Endodermal cell (in vitro differentiated cells): ENCODE measurements around the gene NPAS4. TPM values are rescaled to one million over a fixed set of nuclear protein-coding genes. Genes with fewer than 3 reads are reported as not detected.
A peak's percentile ranks its signal among the peaks of the same experiment; 100 is the strongest.

Experiments used
- DNase-seq: peaks from one replicate; pipeline ENCODE4 v3.0.0-alpha.2; 2017
- H3K27ac ChIP-seq: 2 replicates; pipeline ENCODE4 v1.5.1; 2013; ENCODE audit warnings: mild to moderate bottlenecking, low read depth, low read length, moderate library complexity
- H3K27me3 ChIP-seq: 2 replicates; pipeline ENCODE4 v1.6.1; 2013; ENCODE audit warnings: mild to moderate bottlenecking, low read length, moderate library complexity; ENCODE audit not compliant: insufficient read depth, control insufficient read depth, poor library complexity, severe bottlenecking
- H3K36me3 ChIP-seq: 2 replicates; pipeline ENCODE4 v1.7.0; 2013; ENCODE audit warnings: mild to moderate bottlenecking, low read length, moderate library complexity; ENCODE audit not compliant: control insufficient read depth, insufficient read depth
- H3K4me1 ChIP-seq: one replicate; pipeline ENCODE4 v1.7.0; 2013; ENCODE audit warnings: low read length; ENCODE audit not compliant: control insufficient read depth, insufficient read depth
- H3K4me3 ChIP-seq: 2 replicates; pipeline ENCODE4 v1.5.1; 2013; ENCODE audit warnings: mild to moderate bottlenecking, low read length, moderate library complexity
- H3K9ac ChIP-seq: 2 replicates; pipeline ENCODE4 v1.6.1; 2013; ENCODE audit warnings: mild to moderate bottlenecking, low read length, moderate library complexity; ENCODE audit not compliant: poor library complexity, severe bottlenecking; ENCODE audit errors: extremely low read depth
- H3K9me3 ChIP-seq: 2 replicates; pipeline ENCODE4 v1.6.1; 2013; ENCODE audit warnings: mild to moderate bottlenecking, low read length, moderate library complexity; ENCODE audit not compliant: control insufficient read depth
- H3K27ac Mint-ChIP-seq: 2 replicates; pipeline ENCODE4 v1.8.0; 2020; ENCODE audit warnings: mixed read lengths
- H3K27me3 Mint-ChIP-seq: 2 replicates; pipeline ENCODE4 v1.8.0; 2021; ENCODE audit warnings: mild to moderate bottlenecking, mixed read lengths; ENCODE audit not compliant: insufficient read depth
- H3K36me3 Mint-ChIP-seq: 2 replicates; pipeline ENCODE4 v1.8.0; 2020; ENCODE audit warnings: low read depth, mixed read lengths
- H3K4me1 Mint-ChIP-seq: 2 replicates; pipeline ENCODE4 v1.8.0; 2020; ENCODE audit warnings: mixed read lengths
- H3K4me3 Mint-ChIP-seq: 2 replicates; pipeline ENCODE4 v1.8.0; 2020; ENCODE audit warnings: mild to moderate bottlenecking, moderate library complexity, mixed read lengths
- H3K9me3 Mint-ChIP-seq: 2 replicates; pipeline ENCODE4 v1.8.0; 2020; ENCODE audit warnings: mild to moderate bottlenecking, mixed read lengths
- WGBS, 2 experiments: methylation state at CpG; one replicate each; pipeline versions ENCODE4 v1.1.5 to v1.1.7; 2013; ENCODE audit warnings: missing lambda C conversion rate in 2 of 2, mixed read lengths in 1 of 2; ENCODE audit not compliant: insufficient coverage in 1 of 2, insufficient read length in 1 of 2; 5-methylcytosine and 5-hydroxymethylcytosine counted together
- total RNA-seq, 2 donors: library from RNA; stranded (reverse); fragmentation: NEBNext Ultra II Directional in 1 of 2; extraction: Animal tissue kit (Norgen Biotek cat#: 25700) in 1 of 2; gene quantifications; 2 replicates in 1 of 2; 3 replicates in 1 of 2; pipeline ENCODE4 v1.2.1, GENCODE V29; 2021
- TF ChIP-seq, protein P1 (sequence below): fragments of 200-600 bp; sonication (generic); conservative IDR thresholded peaks from 2 replicates; pipeline ENCODE4 v1.5.0; 2021; ENCODE audit warnings: antibody characterized with exemption, mild to moderate bottlenecking

NPAS4 gene
- total RNA-seq, 2 donors from 2014 or later = not detected

DNA sequence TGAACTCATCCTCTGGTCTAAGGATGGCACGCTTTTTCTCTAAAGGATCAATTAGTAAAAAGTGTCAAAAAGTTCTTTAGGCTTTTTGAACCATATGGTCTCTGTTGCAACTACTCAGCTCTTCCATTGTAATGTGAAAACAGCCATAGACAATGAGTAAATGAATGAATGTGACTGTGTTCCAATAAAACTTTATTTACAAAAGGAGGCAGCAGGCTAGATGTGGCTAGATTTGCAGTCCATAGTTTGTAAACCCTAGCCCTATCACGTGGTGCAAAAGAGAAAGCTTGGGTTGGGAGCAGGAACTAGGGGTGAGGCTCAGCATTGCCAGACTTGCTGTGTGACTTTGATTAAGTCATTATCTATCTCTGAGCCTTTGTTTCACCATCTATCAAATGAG lies 5.4 kb upstream of the NPAS4 start:
- WGBS, 2 experiments = 82 to 87% methylated on average over 2 of the region's 2 CpGs
- TF ChIP-seq, protein P1, sequence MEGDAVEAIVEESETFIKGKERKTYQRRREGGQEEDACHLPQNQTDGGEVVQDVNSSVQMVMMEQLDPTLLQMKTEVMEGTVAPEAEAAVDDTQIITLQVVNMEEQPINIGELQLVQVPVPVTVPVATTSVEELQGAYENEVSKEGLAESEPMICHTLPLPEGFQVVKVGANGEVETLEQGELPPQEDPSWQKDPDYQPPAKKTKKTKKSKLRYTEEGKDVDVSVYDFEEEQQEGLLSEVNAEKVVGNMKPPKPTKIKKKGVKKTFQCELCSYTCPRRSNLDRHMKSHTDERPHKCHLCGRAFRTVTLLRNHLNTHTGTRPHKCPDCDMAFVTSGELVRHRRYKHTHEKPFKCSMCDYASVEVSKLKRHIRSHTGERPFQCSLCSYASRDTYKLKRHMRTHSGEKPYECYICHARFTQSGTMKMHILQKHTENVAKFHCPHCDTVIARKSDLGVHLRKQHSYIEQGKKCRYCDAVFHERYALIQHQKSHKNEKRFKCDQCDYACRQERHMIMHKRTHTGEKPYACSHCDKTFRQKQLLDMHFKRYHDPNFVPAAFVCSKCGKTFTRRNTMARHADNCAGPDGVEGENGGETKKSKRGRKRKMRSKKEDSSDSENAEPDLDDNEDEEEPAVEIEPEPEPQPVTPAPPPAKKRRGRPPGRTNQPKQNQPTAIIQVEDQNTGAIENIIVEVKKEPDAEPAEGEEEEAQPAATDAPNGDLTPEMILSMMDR = no peak
- Mint-ChIP-seq H3K36me3 (no peaks in the 10 kb centered on the region), H3K27me3 (peaks cover 68% of the 10 kb centered on the region), H3K4me3 (no peak overlapping the region), H3K27ac (no peak overlapping the region), H3K9me3 (no peaks in the 10 kb centered on the region), H3K4me1 (peaks cover 2% of the 10 kb centered on the region)
- Histone ChIP-seq H3K27ac (no peak overlapping the region), H3K27me3 (peaks cover 32% of the 10 kb centered on the region), H3K9me3 (no peaks in the 10 kb centered on the region), H3K4me3 (no peak overlapping the region), H3K36me3 (no peaks in the 10 kb centered on the region), H3K9ac (no peak overlapping the region), H3K4me1 (no peaks in the 10 kb centered on the region)
- DNase-seq = no peak

DNA sequence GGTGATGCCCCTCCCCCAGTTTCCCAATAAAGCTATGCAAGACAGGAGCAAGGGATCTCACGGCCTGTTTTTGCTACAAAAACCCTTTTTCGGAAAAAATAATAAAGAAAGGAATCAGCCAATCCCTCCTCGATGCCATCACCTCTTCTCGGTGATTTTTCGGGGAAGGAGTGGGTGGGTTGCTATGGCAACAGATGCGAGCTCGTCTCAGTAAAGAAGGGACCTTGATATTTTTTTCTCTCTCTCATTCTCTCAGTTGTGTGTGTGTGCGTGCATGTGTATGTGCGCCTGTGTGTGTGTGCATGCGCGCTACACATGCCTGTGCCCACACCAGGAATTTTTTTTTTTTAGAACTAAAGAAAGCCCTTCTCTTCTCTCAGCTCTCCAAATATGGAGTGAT lies 3.8 kb upstream of the NPAS4 start:
- peaks cover 4% of the 10 kb centered on the region for H3K4me1 ChIP-seq
- H3K4me3 ChIP-seq = no peak overlapping the region
- H3K9me3 Mint-ChIP-seq = no peaks in the 10 kb centered on the region
- no peak overlapping the region for H3K27ac Mint-ChIP-seq
- H3K36me3 Mint-ChIP-seq = no peaks in the 10 kb centered on the region
- no peak overlapping the region for H3K9ac ChIP-seq
- peaks cover 43% of the 10 kb centered on the region for H3K27me3 ChIP-seq
- H3K4me3 Mint-ChIP-seq = no peak overlapping the region
- no peaks in the 10 kb centered on the region for H3K36me3 ChIP-seq
- H3K27me3 Mint-ChIP-seq = peaks cover 73% of the 10 kb centered on the region
- peaks cover 4% of the 10 kb centered on the region for H3K4me1 Mint-ChIP-seq
- no peaks in the 10 kb centered on the region for H3K9me3 ChIP-seq
- TF ChIP-seq, protein P1 = no peak
- DNase-seq = no peak
- 77 to 80% methylated on average over 4 to 7 of the region's 11 CpGs for WGBS, 2 experiments
- H3K27ac ChIP-seq = no peak overlapping the region

DNA sequence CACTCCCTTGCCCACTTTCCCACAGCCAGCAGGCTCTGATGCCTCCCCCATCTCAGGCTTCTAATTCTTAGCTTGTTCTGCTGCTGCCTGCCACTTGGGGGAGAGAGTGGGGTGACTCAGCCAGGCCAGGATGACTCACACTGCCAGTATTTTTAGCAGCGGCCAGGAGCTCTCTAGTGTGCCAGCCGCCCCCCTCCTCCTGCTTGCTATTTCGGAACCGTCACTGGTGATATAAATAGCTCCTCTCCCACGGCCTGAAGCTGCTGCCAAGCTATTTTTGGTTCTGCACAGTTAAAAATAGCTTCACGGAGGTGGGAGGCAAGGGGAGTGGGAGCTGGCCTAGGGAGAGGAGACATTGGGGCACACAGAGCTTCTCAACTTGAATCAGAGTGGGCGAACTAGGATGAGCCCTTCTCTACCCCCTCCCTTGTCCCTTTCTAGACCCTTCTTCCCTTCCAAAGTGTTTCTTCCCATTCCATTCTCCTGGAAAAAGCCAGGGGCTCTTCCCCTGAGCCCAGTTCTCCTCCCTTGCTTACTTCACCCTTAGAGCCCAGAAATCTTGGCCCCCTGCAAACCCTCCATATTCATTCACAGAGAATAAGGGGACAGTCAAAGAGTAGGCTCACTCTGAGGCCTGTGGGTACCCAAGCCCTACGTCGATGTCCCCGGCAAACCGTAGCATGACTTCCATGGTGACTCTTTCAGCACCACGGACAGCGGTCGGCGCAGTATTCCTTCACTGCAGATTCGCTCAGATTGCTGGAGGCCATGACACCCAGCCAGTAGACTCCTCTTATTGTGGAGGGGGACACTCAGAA lies 2.5 kb upstream of the NPAS4 start:
- Mint-ChIP-seq H3K27ac (no peak overlapping the region), H3K27me3 (peaks cover 86% of the 10 kb centered on the region)
- whole genome bisulfite sequencing, 2 experiments = 5 to 8% methylated on average over 12 to 16 of the region's 16 CpGs

More for the DNA sequence above, 2.5 kb upstream of the NPAS4 start:
- H3K36me3 ChIP-seq = no peaks in the 10 kb centered on the region
- H3K9ac ChIP-seq = no peak overlapping the region
- no peaks in the 10 kb centered on the region for H3K36me3 Mint-ChIP-seq
- H3K4me1 Mint-ChIP-seq = peaks cover 4% of the 10 kb centered on the region
- TF ChIP-seq, protein P1 = peak; percentile 49
- no peak overlapping the region for H3K27ac ChIP-seq
- no peak overlapping the region for H3K4me3 ChIP-seq
- H3K9me3 ChIP-seq = no peaks in the 10 kb centered on the region
- DNase-seq = peak; percentile 96
- no peaks in the 10 kb centered on the region for H3K9me3 Mint-ChIP-seq
- no peak overlapping the region for H3K4me3 Mint-ChIP-seq
- H3K27me3 ChIP-seq = peaks cover 43% of the 10 kb centered on the region
- H3K4me1 ChIP-seq = peaks cover 4% of the 10 kb centered on the region
